ENCODE data around the gene MIPOL1. TPM values are rescaled to one million over a fixed set of nuclear protein-coding genes. Genes with fewer than 3 reads are reported as not detected.

MIPOL1 gene
- total RNA-seq, 4 donors from 2014 or later, result 5.4 to 17.2 (median 9.4) TPM

GRCh38 chr14:37594238-37594970 lies 396.7 kb downstream of the MIPOL1 start:
- ATAC-seq (ENCODE audit: low FRiP score) (peak; percentile 31), DNase-seq (ENCODE audit: low spot score) (no peak)
- no peak for TF ChIP-seq CTCF (IDR thresholded peaks at IDR 0.05)

GRCh38 chr14:37594971-37595808 lies 397.5 kb downstream of the MIPOL1 start, which contains the start of the genes FOXA1 and TTC6:
TSS of gene FOXA1 (minus strand) at chr14:37595249. CDS start at chr14:37594972, 277 bp downstream.
TSS of gene TTC6 (plus strand) at chr14:37595629. CDS start at chr14:37622065, 26,436 bp downstream.
- ATAC-seq (ENCODE audit: low FRiP score) (peak; percentile 36), DNase-seq (ENCODE audit: low spot score) (no peak)
- no peak for TF ChIP-seq CTCF (IDR thresholded peaks at IDR 0.05)

GRCh38 chr14:37595809-37596621 lies 398.3 kb downstream of the MIPOL1 start:
- DNase-seq (ENCODE audit: low spot score) (no peak), ATAC-seq (ENCODE audit: low FRiP score) (no peak)

GRCh38 chr14:37596790-37597472 lies 399.2 kb downstream of the MIPOL1 start:
- no peak for TF ChIP-seq CTCF (IDR thresholded peaks at IDR 0.05)
- DNase-seq (ENCODE audit: low spot score), result no peak
- no peak for ATAC-seq (ENCODE audit: low FRiP score)

More at GRCh38 chr14:37595809-37596621, 398.3 kb downstream of the MIPOL1 start:
- no peak for TF ChIP-seq CTCF (IDR thresholded peaks at IDR 0.05)

GRCh38 chr14:37597538-37597913 lies 399.8 kb downstream of the MIPOL1 start:
- TF ChIP-seq CTCF (IDR thresholded peaks at IDR 0.05), result no peak
- ATAC-seq (ENCODE audit: low FRiP score) (no peak), DNase-seq (ENCODE audit: low spot score) (no peak)

Measured in omental fat pad (tissue), 4 donors.